HCT116 (cell line): Measurements from ENCODE around the gene FOXB1. TPM values are rescaled to one million over a fixed set of nuclear protein-coding genes. Genes with fewer than 3 reads are reported as not detected.

Experiments
- ATAC-seq: fragments of 200-7000 bp; cut with Tn5 transposase; 2 replicates; pipeline ENCODE4 v1.9.1; 2020; ENCODE audit warnings: mild to moderate bottlenecking, moderate library complexity
- BruUV-seq: library from RNA; stranded (reverse); fragments of 400-500 nt; replicated peaks from 2 replicates; lab custom pipeline; 2021; lab: Mats Ljungman, UMichigan
- CTCF ChIA-PET: fragments of 300-600 bp; sonication (Branson Sonifier 250); formaldehyde crosslinking; loops from one replicate; lab custom pipeline; 2021; ENCODE audit warnings: antibody characterized with exemption; lab: Charles Lee
- POLR2A ChIA-PET: fragments of 300-600, 350-600 bp; sonication (Branson Sonifier 250); formaldehyde crosslinking; loops from one replicate; lab custom pipeline; 2021; ENCODE audit warnings: antibody characterized with exemption; lab: Charles Lee
- RAD21 ChIA-PET, 2 experiments: fragments of 300-600 bp; sonication (Branson Sonifier 250); formaldehyde crosslinking; loops; one replicate each; lab custom pipeline; 2023; ENCODE audit warnings: low total read pairs in 2 of 2; ENCODE audit not compliant: uncharacterized antibody in 2 of 2, unreplicated experiment in 2 of 2, low non-redundant PET in 1 of 2; lab: Charles Lee
- DNase-seq: peaks from one replicate; pipeline ENCODE4 v3.0.0-alpha.2; 2010; ENCODE audit warnings: low read depth, low spot score
- H2AFZ ChIP-seq: fragments of 200-600 bp; shearing (Covaris generic), sonication (generic); 2 replicates; pipeline ENCODE4 v1.6.1; 2017; ENCODE audit warnings: low read depth, mixed run types, mixed read lengths, antibody characterized with exemption, low read length; ENCODE audit not compliant: poor library complexity, severe bottlenecking
- H3K27ac ChIP-seq: 2 replicates; pipeline ENCODE4 v1.5.1; 2012; ENCODE audit warnings: low read depth, low read length
- H3K27me3 ChIP-seq: fragments of 200-600 bp; sonication (generic); 2 replicates; pipeline ENCODE4 v1.6.1; 2016; ENCODE audit warnings: mixed run types, low read length, mixed read lengths; ENCODE audit not compliant: insufficient read depth
- H3K36me3 ChIP-seq, 2 experiments: fragments of 200-500 bp in 1 of 2; fragments of 200-600 bp in 1 of 2; sonication (Bioruptor generic) in 1 of 2; sonication (generic) in 1 of 2; 2 replicates each; pipeline versions ENCODE4 v1.5.1 to v1.6.1; 2014 to 2016; ENCODE audit warnings: low read length in 2 of 2, inconsistent platforms in 1 of 2, mixed read lengths in 1 of 2, mixed run types in 1 of 2; ENCODE audit not compliant: insufficient read depth in 2 of 2, control insufficient read depth in 1 of 2
- H3K4me1 ChIP-seq, 2 experiments: fragments of 200-600 bp in 1 of 2; sonication (generic) in 1 of 2; 2 replicates each; pipeline versions ENCODE4 v1.5.1 to v1.6.1; 2012 to 2017; ENCODE audit warnings: low read length in 2 of 2, inconsistent platforms in 1 of 2, mild to moderate bottlenecking in 1 of 2, mixed read lengths in 1 of 2, mixed run types in 1 of 2, moderate library complexity in 1 of 2; ENCODE audit not compliant: insufficient read depth in 2 of 2, control insufficient read depth in 1 of 2
- H3K4me2 ChIP-seq: fragments of 200-600 bp; sonication (generic); 2 replicates; pipeline ENCODE4 v1.6.1; 2017; ENCODE audit warnings: mixed run types, low read length, mixed read lengths
- H3K4me3 ChIP-seq, 2 experiments: fragments of 200-600 bp in 1 of 2; sonication (generic) in 1 of 2; replicated peaks in 1 of 2; 2 replicates each; pipeline ENCODE4 v1.5.1; 2011 to 2016; ENCODE audit warnings: low read length in 2 of 2, control low read depth in 1 of 2, low read depth in 1 of 2, mild to moderate bottlenecking in 1 of 2, mixed read lengths in 1 of 2, mixed run types in 1 of 2
- H3K79me2 ChIP-seq: fragments of 200-600 bp; sonication (generic); 2 replicates; pipeline ENCODE4 v1.6.1; 2017; ENCODE audit warnings: mild to moderate bottlenecking, mixed run types, low read length, moderate library complexity, mixed read lengths; ENCODE audit not compliant: insufficient read depth
- H3K9ac ChIP-seq: fragments of 200-600 bp; sonication (generic); 2 replicates; pipeline ENCODE4 v1.6.1; 2016; ENCODE audit warnings: low read length, mixed read lengths
- H3K9me2 ChIP-seq: fragments of 200-600 bp; sonication (generic), shearing (Covaris generic); 2 replicates; pipeline ENCODE4 v1.6.1; 2017; ENCODE audit warnings: mixed run types, mild to moderate bottlenecking, moderate library complexity; ENCODE audit not compliant: insufficient read depth
- H3K9me3 ChIP-seq, 2 experiments: fragments of 200-500 bp in 1 of 2; fragments of 200-600 bp in 1 of 2; sonication (Bioruptor generic) in 1 of 2; sonication (generic) in 1 of 2; 2 replicates each; pipeline ENCODE4 v1.6.1; 2014 to 2017; ENCODE audit warnings: low read length in 2 of 2, mixed read lengths in 2 of 2, inconsistent platforms in 1 of 2, low read depth in 1 of 2, mild to moderate bottlenecking in 1 of 2, mixed run types in 1 of 2, moderate library complexity in 1 of 2; ENCODE audit not compliant: control insufficient read depth in 1 of 2, insufficient read depth in 1 of 2
- H4K20me1 ChIP-seq: fragments of 200-600 bp; sonication (generic), shearing (Covaris generic); 2 replicates; pipeline ENCODE4 v1.6.1; 2017; ENCODE audit warnings: mixed run types, mild to moderate bottlenecking, moderate library complexity; ENCODE audit not compliant: insufficient read depth
- EZH2 ChIP-seq: fragments of 200-600 bp; sonication (generic); IDR thresholded peaks from 2 replicates; pipeline ENCODE4 v1.6.1; 2017; ENCODE audit warnings: antibody characterized with exemption, mixed run types
- EZH2phosphoT487 ChIP-seq: fragments of 200-600 bp; IDR thresholded peaks from 2 replicates; pipeline ENCODE4 v1.6.1; 2018; ENCODE audit warnings: antibody characterized with exemption, borderline replicate concordance
- FOSL1 ChIP-seq: IDR thresholded peaks from 2 replicates; pipeline ENCODE4 v1.6.1; 2012; ENCODE audit warnings: low read depth
- JUND ChIP-seq: IDR thresholded peaks from 2 replicates; pipeline ENCODE4 v1.6.1; 2012
- RAD21 ChIP-seq: IDR thresholded peaks from 2 replicates; pipeline ENCODE4 v1.6.1; 2012; ENCODE audit warnings: low read depth, mild to moderate bottlenecking
- SIN3A ChIP-seq: IDR thresholded peaks from 2 replicates; pipeline ENCODE4 v1.6.1; 2012; ENCODE audit warnings: low read depth
- SP1 ChIP-seq: IDR thresholded peaks from 2 replicates; pipeline ENCODE4 v1.6.1; 2012; ENCODE audit warnings: low read depth
- TCF7L2 ChIP-seq: IDR thresholded peaks from 2 replicates; pipeline ENCODE4 v1.7.0; 2011; ENCODE audit warnings: borderline replicate concordance, inconsistent platforms; ENCODE audit not compliant: insufficient read depth, insufficient read length; ENCODE audit errors: extremely low read depth
- YY1 ChIP-seq: IDR thresholded peaks from 2 replicates; pipeline ENCODE4 v1.6.1; 2011; ENCODE audit warnings: low read length, low read depth, moderate library complexity, mild to moderate bottlenecking; ENCODE audit not compliant: insufficient replicate concordance; ENCODE audit errors: extremely low read depth
- ZFX ChIP-seq: fragments of 450-650 bp; IDR thresholded peaks from 2 replicates; pipeline ENCODE4 v1.6.1; 2017
- ZNF274 ChIP-seq: fragments of 200-500 bp; sonication (Bioruptor generic); IDR thresholded peaks from 2 replicates; pipeline ENCODE4 v1.6.1; 2014; ENCODE audit warnings: mild to moderate bottlenecking, low read depth, low read length, inconsistent platforms
- intact Hi-C: fragments of 100-400 bp; cut with micrococcal nuclease; formaldehyde crosslinking; loops from 2 replicates; pipeline ENCODE4 v1.10.0; 2022
- total RNA-seq: library from RNA; stranded (reverse); gene quantifications from one replicate; pipeline ENCODE4 v1.2.1, GENCODE V29; 2021; ENCODE audit not compliant: unreplicated experiment
- TF ChIP-seq, protein P1 (sequence below): IDR thresholded peaks from 2 replicates; pipeline ENCODE4 v1.6.1; 2011; ENCODE audit warnings: mild to moderate bottlenecking, low read length, moderate library complexity; ENCODE audit not compliant: insufficient replicate concordance; ENCODE audit errors: extremely low read depth
- TF ChIP-seq, protein P2 (sequence below): IDR thresholded peaks from 2 replicates; pipeline ENCODE4 v1.6.1; 2012

FOXB1 gene
- total RNA-seq, 1 experiment from 2014 or later: not detected

DNA sequence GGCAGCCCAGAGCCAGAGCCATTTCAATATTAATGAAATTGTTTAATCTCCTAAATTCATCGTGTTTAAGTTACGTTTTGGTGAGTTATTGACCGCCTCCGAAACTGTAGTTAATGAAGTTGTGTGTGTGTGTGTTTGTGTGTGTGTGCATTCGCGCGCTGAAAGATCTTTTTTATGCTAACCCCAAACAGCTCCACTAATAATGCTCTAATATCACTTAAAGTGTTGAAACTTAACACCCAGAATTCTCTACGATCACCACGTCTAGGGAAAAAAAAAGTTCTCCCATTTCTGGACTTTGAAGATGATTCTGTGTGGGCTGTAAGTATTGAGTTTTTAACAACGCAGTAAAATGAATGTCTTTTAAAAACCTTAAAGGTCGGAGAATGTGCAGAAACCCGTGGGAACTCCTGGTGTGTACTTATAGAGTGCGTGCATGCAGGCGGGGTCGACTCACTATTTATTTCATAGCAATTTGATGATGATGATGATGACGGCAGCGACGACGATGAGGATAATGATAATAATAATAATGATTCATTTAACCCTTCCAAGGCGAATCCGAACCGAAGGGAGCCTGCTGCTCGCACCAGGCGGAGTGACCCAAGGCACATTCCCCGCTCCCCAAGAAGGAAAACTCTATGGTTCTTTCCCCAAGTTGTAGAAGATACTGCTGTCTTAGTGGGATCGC lies 1.4 kb upstream of the FOXB1 start:
- H3K9me3 ChIP-seq: no peaks in the 10 kb centered on the region
- H3K4me1 ChIP-seq: no peaks in the 10 kb centered on the region
- H3K4me2 ChIP-seq: no peak overlapping the region
- H3K9me2 ChIP-seq: no peaks in the 10 kb centered on the region
- RAD21 ChIA-PET: no interaction called here
- no peaks in the 10 kb centered on the region for H3K36me3 ChIP-seq
- POLR2A ChIA-PET: no interaction called here
- intact Hi-C loops: no loop called here
- DNase-seq: no peak
- H3K27me3 ChIP-seq: peaks cover 43% of the 10 kb centered on the region
- H3K4me3 ChIP-seq: no peak overlapping the region
- H3K79me2 ChIP-seq: no peaks in the 10 kb centered on the region
- no TSS peak for BruUV-seq
- ATAC-seq: no peak
- H4K20me1 ChIP-seq: no peaks in the 10 kb centered on the region
- CTCF ChIA-PET: no interaction called here
- no peak overlapping the region for H2AFZ ChIP-seq
- H3K27ac ChIP-seq: no peak overlapping the region
- no peak for TF ChIP-seq TCF7L2
- no peak overlapping the region for H3K9ac ChIP-seq

DNA sequence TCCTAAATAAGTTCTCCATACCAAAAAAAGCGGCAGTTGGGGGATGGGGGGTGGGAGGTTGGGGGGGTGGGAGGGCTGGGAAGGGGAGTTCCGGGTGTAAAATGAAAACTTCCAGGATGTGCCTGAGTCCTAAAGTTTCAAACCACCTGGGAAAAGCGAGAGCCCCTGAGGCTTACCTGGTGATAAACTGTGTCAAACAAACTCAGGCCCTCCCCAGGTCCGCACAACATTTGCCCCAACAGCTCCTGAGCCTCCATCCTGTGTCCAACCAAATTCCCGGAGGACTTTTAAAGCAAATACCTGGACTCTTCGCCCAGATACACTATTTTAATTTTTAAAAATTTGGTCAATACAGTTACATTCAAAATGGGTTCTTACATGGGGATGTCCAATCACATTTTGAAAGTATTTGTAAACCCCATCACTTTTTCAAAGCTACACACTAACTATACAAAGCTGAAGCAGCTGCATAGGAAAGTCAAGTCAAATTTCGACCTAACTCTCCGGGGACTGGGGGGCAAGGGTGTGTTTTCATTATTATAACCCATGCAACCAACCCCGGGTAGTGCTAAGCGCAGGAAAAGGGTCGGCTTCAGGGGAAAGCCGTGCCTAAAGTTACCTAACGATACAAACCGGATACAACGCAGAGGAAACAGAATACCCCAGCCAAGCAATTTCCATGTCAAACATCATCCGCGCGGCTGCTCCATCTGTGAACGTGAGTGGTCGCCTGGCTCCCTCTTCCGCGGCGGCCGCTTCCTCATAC lies 685 bp upstream of the FOXB1 start:
- intact Hi-C loops: no loop called here

More for the DNA sequence above, 685 bp upstream of the FOXB1 start:
- Histone ChIP-seq H3K27ac (no peak overlapping the region), H3K9me2 (no peaks in the 10 kb centered on the region), H4K20me1 (no peaks in the 10 kb centered on the region), H3K4me3 (no peak overlapping the region), H2AFZ (no peak overlapping the region), H3K9me3 (no peaks in the 10 kb centered on the region), H3K4me1 (no peaks in the 10 kb centered on the region), H3K79me2 (no peaks in the 10 kb centered on the region), H3K27me3 (peaks cover 43% of the 10 kb centered on the region), H3K4me2 (no peak overlapping the region), H3K9ac (no peak overlapping the region), H3K36me3 (no peaks in the 10 kb centered on the region)
- RAD21 ChIA-PET: no interaction called here
- ATAC-seq (no peak), DNase-seq (no peak)
- POLR2A ChIA-PET: no interaction called here
- BruUV-seq: no TSS peak
- TF ChIP-seq, protein P1, sequence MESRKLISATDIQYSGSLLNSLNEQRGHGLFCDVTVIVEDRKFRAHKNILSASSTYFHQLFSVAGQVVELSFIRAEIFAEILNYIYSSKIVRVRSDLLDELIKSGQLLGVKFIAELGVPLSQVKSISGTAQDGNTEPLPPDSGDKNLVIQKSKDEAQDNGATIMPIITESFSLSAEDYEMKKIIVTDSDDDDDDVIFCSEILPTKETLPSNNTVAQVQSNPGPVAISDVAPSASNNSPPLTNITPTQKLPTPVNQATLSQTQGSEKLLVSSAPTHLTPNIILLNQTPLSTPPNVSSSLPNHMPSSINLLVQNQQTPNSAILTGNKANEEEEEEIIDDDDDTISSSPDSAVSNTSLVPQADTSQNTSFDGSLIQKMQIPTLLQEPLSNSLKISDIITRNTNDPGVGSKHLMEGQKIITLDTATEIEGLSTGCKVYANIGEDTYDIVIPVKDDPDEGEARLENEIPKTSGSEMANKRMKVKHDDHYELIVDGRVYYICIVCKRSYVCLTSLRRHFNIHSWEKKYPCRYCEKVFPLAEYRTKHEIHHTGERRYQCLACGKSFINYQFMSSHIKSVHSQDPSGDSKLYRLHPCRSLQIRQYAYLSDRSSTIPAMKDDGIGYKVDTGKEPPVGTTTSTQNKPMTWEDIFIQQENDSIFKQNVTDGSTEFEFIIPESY: no peak
- TF ChIP-seq RAD21 (no peak), SIN3A (no peak), ZFX (no peak), ZNF274 (no peak), YY1 (no peak), JUND (no peak), EZH2 (no peak), FOSL1 (no peak), SP1 (no peak), TCF7L2 (no peak), EZH2phosphoT487 (no peak)
- TF ChIP-seq, protein P2, sequence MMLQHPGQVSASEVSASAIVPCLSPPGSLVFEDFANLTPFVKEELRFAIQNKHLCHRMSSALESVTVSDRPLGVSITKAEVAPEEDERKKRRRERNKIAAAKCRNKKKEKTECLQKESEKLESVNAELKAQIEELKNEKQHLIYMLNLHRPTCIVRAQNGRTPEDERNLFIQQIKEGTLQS: no peak
- CTCF ChIA-PET: interaction anchor here (1.4 kb wide), 1 partner anchor 10 kb away, joined by 3 read pairs; no protein-coding TSS in a partner anchor
